NCI-H1105 treated with DMSO at 0.1 percent for 48 hours (cell line): ENCODE results near the gene TATDN3.
"Not testable (repeated sequence)": the region's sequence is repeated elsewhere in the genome, so short reads cannot be mapped to it uniquely, and the experiment has no call there.

Source experiments
- DNase-seq: peaks from one replicate; lab custom pipeline; 2025; lab: John Stamatoyannopoulos, UW

Gene TATDN3

DNA sequence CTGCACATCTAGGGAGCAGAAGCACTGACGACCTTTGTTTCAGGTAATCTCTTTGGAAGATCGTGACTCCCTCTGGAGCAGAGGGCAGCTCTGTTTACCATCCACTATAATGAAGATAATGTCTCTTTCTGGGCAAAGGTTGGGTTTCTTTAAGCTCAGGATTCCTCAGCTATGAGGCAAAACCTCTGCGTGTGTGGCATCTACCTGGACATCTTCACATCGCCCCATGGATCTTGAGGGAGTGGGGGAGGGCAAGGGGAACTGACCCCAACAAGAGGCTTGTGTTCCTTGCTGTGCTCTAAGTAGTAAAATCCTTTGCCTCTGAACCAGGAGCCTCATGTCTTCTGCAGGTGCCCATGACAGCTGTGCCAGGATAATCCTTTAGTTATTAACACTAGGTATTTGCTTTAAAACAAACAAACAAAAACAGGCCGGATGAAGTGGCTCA lies 36.2 kb downstream of the TATDN3 start:
- no peak for DNase-seq

DNA sequence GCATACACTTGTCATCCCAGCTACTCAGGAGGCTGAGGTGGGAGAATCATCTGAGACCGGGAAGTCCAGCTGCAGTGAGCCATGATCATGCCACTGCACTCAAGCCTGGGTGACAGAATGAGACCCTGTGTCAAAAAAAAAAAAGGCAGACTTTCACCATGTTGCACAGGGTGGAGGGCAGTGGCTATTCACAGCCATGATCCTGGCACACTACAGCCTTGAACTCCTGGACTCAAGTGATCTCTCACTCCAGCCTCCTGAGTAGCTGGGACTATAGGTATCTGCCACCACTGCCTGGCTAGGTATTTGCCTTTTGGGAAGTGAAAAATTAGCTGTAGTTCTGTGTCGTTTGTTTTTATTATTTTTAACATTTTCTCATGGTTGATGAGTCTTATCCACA lies 36.7 kb downstream of the TATDN3 start:
- no peak for DNase-seq

DNA sequence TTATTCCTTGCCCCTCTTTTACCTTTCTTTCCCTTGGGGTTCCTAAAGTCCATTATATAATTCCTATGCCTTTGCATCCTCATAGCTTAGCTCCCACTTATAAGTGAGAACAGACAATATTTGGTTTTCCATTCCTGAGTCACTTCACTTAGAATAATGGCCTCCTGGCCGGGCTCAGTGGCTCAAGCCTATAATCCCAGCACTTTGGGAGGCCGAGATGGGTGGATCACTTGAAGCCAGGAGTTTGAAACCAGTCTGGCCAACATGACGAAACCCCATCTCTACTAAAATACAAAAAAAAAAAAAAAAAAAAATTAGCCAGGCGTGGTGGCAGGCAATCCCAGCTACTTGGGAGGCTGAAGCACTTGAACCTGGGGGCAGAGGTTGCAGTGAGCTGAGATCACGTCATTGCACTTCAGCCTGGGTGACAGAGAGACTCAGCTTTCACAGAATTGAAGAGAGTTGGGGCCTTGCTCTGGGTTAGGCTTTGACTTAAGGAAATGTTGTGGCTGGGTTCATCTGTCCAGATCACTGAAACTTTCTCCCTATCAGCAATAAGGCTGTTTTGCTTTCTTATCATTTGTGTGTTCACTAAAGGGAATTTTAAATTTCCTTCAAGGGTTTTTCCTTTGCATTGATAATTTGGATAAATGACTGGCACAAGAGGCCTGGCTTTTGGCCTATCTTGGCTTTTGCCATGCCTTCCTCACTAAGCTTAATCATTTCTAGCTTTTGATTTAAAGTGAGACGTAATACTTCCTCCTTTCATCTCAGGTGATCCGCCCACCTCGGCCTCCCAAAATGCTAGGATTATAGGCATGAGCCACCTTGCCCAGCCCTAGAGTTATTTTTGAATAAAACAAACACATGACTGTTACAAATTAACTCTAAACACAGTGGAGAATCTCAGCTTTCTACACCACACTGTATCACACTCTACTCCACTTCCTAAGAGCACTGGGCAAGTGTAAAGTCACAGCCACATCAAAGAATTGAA lies 41.8 kb downstream of the TATDN3 start:
- not testable (repeated sequence) for DNase-seq

DNA sequence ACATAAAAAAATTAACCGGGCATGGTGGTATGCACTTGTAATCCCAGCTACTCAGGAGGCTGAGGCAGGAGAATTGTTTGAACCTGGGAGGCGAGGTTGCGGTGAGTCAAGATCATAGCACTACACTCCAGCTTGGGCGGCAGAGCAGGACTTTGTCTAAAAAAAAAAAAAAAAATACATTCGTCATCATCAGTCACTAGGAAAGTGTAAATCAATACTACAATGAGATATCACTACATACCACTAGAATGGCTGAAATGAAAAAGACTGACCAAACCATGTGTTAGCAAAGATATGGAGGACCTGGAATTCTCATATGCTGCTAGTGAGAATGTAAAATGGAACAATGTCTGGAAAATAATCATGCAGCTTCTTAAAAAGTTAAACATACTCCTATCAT lies 46.5 kb downstream of the TATDN3 start:
- no peak for DNase-seq

DNA sequence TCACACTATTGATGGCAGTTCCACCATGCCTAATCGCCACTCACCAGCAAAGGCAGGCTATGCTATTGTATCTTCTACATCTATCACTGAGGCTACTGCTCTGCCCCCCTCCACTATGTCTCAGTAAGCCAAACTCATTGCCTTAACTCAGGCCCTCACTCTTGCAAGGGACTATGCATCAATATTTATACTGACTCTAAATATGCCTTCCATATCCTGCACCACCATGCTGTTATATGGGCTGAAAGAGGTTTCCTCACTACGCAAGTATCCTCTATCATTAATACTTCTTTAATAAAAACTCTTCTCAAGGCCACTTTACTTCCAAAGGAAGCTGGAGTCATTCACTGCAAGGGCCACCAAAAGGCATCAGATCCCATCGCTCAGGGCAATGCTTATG lies 52.8 kb downstream of the TATDN3 start:
- DNase-seq, result not testable (repeated sequence)

DNA sequence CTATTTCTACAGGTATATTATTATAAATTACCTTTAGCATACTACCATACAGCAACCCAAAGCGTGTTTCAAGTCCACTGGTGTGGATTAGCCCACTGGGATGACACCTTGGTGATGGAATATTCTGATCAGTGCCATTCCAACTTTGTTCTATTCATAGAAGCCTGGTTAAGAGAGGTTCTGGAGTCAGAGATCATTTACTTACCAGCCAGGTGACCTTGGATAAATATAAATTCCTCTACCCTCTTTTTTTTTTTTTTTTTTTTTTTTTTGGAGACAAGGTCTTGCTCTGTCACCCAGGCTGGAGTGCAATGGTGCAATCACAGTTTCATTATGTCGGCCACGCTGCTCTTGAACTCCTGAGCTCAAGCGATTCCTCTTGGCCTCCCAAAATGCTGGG lies 55.9 kb downstream of the TATDN3 start, which contains the start of gene SPATA45:
TSS of gene SPATA45 (minus strand) at position 101 of the 400 bp plus-strand sequence. CDS start 11,500 bp downstream, outside the sequence.
- DNase-seq, result no peak

DNA sequence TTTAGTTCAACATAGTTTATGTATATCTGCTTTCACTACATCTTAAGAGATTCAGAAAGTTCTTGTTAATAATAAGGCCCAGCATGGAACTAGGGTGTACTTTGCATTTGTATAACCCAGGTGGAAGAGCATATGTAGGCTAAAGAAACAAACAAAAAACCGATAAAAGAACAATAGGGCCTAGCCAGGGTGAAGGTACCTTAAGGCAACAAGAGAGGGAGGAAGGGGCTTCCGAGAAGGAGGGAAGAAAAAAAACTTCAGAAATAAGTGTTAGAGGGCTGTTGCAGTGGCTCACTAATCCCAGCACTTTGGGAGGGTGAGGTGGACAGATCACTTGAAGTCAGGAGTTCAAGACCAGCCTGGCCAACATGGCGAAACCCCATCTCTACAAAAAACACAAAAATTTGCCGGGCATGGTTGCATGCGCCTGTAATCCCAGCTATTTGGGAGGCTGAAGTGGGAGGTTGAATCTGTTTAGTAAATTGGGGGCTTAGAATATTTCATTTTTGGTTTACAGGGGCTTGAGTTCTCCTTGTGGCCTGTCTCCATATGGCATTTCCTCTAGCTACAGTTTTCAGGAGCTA lies 60.5 kb downstream of the TATDN3 start:
- DNase-seq, result no peak

DNA sequence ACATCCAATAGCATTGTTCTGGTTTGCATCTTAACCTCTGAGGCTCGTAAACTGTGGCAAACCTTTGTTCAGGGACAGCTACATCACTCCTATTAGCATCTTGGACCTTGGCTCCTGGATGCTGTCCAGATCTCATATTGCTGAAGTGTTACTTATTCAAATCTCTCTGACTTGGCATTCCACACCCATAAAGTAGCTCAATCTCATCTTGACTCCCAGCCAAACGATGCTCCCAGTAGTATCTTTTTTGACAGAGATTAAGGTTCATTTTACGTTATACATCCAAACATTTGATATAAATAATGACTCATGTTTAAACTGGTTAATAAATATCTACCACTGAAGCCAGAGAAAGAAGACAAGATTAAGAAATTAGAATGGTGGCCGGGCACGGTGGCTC lies 62.0 kb downstream of the TATDN3 start:
- peak; percentile 2 for DNase-seq

DNA sequence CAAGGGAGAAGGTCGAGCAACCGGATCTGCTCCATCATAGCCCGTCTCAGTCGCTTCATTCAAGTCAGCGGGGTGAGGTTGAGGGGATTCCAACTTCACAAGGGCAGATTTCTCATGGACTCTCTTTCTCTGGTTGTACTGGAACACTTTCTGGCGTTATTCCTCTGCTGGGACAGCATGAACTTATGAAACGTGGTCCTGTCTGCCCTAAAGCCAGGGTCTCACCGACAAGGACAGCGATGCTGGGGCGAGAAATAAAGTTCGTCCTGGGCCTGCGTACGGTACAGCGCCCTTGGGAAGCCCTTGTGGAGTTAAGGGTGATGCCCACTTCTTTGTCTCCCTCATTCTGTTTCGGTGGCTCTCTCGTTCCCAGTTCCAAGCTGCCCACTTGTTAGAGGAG lies 65.1 kb downstream of the TATDN3 start:
- no peak for DNase-seq

DNA sequence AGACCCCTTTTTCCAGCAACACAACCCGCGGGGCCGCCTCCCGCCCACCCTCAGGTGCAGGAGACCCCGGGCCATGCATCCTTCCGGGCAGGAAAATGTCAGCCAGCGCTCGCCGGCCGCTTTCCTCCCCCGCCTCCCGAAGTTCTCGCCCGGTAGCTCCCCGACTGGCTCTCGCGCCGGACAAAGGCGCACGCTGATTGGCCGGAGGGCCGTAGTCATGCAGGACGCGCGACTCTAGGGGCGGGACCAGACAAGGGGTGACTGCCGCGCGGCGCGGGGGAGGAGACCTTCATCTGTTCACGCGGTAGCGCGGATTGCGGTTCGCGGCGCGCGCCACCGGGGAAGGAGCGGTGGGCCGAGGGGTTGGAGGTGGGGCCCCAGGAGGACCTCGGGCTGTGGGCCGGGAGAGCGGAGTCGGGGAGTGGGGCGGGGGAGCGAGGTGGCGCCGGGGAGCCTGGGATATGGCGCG lies 66.3 kb downstream of the TATDN3 start, which contains the start of gene FLVCR1:
TSS of gene FLVCR1 (plus strand) at position 284 of the 469 bp plus-strand sequence. CDS start at position 462, 178 bp downstream.
- peak; percentile 95 for DNase-seq

DNA sequence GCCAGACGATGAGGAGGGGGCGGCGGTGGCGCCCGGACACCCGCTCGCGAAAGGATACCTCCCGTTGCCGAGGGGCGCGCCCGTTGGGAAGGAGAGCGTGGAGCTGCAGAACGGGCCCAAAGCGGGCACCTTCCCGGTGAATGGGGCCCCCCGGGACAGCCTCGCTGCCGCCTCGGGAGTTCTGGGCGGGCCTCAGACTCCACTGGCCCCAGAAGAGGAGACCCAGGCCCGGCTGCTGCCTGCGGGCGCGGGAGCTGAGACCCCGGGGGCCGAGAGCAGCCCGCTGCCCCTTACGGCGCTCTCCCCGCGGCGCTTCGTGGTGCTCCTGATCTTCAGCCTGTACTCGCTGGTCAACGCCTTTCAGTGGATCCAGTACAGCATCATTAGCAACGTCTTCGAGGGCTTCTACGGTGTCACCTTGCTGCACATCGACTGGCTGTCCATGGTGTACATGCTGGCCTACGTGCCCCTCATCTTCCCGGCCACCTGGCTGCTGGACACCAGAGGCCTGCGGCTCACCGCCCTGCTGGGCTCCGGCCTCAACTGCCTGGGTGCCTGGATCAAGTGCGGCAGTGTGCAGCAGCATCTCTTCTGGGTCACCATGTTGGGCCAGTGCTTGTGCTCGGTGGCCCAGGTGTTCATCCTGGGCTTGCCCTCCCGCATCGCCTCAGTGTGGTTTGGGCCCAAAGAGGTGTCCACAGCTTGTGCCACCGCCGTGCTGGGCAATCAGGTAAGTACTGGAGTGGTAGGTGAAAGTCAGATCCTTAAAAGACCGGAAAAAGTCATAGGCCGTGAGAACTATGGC lies 67.0 kb downstream of the TATDN3 start:
- DNase-seq, result peak; percentile 48

DNA sequence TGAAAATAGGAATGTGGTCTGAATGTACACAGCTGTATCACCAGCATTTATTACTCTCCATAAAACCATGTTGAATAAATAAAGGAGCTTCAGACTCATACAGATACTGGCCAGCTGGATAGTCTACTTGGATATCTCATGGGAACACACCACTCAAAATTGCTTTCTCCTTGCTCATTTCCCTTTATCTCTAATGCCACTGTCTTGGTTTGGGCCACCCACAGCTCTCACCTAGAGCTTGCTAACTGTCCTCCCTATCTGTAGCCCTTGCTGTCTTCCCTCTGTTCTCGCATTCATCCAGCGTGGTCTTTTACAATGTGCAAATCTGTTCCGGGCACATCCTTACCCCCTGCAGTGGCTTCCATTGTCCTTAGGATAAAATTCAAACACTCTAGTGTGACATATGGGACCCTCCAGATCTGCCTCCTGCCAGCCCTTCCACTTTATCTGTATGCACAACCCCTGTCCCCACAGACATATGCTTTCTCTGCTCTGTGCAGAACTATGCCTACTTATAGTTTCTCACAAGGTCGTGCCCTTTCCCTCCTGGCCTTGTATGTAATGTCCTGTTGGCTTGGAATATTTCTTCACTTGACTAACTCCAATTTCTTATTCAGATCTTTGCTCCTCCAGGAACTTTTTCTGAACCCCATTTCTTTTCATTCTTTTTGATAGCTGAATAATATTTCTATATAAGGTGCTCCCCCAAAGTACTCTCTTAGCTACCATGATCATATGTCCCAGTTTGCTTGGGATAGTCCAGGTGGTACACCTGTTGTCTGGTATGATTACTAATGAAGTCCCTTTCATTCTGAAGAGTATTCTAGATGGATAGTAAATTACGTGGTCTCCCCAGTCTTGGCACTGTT lies 69.3 kb downstream of the TATDN3 start:
- no peak for DNase-seq

DNA sequence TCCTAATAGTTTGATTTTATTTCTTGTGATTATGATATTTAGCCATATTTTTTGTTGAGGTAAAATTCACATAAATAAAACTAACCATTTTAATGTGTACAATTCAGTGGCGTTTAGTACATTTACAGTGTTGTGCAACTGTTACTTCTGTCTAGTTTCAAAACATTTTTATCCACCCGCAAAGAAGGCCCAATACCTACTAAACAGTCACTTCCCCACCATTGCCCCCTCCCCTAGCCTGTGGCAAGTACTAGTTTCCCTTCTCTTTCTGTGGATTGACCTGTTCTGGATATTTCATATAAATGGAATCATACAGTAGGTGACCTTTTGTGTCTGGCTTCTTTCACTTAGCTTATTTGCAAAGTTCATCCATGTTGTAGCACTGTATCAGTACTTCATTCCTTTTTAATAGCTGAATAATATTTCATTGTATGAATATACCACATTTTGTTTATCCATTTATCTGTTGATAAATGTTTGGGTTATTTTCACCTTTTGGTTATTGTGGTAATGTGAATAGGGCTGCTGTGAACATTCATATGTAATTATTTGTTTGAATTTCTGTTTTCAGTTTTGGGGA lies 70.5 kb downstream of the TATDN3 start:
- DNase-seq, result no peak

DNA sequence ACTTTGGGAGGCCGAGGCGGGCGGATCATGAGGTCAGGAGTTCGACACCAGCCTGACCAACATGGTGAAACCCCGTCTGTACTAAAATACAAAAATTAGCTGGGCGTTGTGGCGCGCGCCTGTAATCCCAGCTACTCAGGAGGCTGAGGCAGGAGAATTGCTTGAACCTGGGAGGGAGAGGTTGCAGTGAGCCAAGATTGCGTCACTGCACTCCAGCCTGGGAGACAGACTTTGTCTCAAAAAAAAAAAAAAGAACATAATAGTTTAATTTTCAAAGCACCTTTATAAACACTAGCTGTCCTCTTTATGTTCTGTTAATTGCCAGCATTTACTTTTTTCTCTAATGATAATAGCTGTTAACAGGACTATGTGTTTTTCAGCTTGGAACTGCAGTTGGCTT lies 71.7 kb downstream of the TATDN3 start:
- not testable (repeated sequence) for DNase-seq

DNA sequence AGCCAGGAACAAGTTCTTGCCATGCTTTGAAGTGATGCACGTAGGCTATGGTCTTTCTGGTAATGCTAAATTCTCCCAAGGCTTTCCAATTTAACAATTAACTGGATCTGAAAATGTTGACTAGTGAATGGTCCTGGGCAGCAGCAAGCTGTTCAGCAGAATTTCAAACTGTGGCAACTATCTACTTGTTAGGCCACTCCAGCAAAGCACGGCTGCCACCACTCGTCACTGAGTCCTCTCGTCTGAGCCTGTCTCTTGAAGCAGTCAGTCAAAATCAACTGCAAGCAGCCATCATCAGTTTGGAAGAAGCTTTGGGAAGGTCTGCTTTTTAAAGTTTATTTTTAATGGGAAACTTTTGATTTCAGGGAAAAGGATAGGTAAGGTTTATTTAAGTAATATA lies 72.5 kb downstream of the TATDN3 start:
- DNase-seq, result no peak
